CD4-positive, alpha-beta T cell treated with Interleukin-17A for 4 hours (primary cell): ENCODE results near the gene FASLG.
"Not testable (repeated sequence)": the region's sequence is repeated elsewhere in the genome, so short reads cannot be mapped to it uniquely, and the experiment has no call there.

Experiments
- DNase-seq: peaks from one replicate; pipeline ENCODE4 v3.0.0-alpha.2; 2020; ENCODE audit warnings: mixed read lengths

FASLG gene

DNA sequence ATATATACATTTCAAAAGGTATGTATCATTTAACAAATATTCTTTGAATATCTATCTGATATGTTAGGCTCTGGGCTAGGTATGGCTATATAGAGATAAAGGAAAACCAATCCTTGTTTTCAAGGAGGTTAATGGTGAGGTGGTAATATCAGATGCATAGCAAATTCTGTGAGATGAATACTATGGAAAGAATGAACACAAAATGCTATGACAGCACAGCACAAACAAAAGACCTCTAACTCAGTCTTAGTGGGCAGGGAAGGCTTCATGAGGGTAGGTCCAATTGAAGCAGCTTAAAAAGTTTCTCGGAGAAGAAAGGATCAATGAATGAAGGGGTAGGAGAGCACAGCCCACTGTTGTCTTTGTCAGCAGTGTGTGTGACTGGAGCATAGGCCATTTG lies 27.2 kb downstream of the FASLG start:
- DNase-seq = no peak

DNA sequence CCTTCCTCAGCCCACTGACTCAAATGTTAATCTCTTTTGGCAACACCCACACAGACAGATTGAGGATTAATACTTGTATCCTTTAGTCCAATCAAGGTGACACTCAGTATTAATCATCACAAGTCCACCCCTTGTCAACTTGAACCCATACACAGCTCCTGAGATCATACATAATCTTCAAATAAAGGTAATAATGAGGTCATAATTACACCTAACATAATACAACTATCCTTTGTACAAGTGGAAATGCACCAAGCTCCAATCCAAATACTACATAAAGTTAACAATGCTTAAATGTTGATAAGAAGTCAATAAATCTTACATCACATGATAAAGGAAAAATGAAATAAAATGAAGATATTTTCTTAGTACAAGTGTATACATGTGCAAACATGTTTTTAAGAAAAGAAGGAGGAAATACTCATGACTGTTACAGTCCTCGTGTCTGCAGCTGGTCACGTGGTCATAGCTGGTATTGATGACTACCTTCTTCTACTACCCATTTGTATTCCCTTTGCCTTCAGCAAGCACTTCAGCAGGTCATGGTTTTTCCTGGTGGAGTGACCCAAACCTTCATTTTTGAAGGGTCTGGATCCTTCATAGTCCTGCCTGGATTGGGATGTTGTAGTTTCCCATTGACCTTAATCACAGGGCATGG lies 29.7 kb downstream of the FASLG start:
- not testable (repeated sequence) for DNase-seq

DNA sequence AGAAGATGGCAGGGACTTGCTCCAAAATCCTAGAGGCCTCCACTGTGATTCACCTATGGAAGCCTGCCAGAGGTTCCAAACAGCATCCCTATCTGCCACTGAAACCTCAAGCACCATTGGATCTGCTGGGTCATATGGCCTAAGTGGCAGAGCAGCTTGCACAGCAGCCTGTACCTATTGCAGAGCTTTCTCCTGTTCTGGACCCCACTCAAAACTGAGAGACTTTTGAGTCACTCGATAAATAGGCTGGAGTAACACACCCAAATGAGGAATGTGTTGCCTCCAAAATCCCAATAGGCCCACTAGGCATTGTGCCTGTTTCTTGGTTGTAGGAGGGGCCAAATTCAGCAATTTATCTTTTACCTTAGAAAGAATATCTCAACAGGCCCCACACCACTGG lies 32.0 kb downstream of the FASLG start:
- DNase-seq = not testable (repeated sequence)

DNA sequence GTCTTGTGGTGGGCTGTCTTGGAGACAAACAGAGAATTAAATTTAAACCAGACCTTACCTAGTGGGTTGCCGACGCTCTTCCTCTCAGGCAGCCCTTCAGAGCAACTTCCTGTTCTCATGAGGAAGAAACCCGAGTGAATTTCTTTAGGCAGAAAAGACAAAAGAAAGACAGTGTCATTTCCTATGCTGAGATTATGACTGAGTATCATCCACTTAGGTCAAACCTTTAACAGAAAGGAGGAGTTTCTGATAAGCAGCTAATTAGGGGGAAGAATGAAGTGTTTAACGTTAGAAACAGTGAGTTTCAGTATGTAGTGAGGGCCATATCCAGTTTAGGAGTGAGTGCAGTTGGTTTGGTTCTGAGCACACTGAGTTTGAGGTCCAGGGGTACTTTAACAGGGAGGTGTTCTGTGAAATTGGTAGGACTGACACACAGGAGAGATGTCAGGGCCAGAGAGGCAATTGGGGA lies 38.7 kb downstream of the FASLG start:
- peak; percentile 52 for DNase-seq

DNA sequence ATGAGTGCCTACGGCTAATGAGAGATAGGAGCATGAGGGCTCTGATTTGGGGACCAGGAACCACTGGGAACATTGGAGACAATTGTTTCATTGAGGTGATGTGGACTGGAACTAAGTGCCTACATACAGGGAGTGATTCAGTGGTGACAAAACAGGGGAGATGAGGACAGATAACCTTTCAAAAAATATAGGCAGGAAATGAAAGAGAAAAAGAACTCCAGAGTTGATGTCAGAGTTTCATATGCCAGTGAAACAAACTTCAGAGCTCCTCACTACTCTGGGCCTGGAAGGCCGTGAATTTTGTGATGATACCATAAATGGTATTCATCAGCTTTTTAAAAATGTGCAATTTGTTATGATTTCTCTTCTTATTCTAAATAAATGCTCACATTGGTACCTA lies 39.3 kb downstream of the FASLG start:
- DNase-seq = peak; percentile 26

DNA sequence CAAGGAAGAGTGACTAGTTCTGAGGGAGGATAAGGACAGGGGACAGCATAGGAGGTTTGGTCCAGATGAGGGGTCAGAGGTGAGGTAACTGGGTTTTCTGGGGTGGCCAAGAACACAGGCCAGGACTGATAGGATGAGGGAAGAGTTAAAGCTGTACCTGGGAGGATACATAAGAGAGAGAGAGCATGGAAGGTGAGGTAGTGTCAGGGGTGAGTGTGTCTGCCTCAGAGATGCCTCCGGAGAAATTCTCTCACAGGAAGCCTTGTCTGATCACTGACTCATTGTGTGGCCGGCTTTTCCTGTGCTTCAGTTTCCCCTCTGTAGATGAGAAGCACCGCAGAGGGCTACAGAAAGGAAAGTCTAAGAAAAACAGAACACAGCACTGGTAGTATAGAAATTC lies 40.2 kb downstream of the FASLG start:
- peak; percentile 82 for DNase-seq

DNA sequence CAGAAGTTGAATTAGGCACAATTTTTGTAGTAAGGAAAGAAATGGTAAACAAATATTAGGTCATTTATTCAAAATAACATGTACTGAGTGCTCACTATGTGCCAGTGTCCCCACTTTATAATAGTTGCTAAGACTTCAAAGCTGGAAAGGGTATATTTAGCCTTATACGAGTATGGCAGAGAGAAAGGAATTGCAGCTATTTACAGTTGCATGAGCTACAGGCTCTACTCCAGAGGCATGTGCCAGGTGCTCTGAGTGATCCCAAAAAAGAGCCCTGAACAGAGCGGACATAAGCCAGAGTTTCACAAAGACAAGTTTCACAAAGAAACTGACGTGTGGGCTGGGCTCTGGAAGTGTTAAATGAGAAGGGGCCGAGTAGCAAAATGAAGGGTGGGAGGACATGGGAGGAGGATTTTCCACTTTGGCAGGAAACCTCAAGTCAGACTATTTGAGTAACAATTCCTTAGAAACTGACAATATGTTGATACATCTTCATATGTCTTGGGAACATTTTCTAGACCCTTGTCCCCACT lies 40.9 kb downstream of the FASLG start:
- DNase-seq = no peak

DNA sequence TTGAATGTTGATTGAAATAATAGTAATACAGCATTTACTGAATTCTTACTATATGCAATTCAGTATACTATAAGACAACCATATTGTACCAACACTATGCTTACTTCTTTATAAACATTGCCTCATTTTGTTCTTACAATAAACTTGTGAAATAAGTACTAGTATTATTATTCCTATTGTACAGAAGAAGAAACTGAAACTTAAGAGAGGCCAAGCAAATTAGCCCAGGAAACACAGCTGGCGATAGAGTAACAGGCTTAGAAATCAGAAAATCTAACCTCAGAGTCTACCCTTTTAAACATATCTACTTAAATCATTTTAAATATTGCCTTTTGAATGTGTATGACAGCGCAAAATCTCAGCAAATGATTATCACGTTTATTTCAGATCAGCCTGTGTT lies 41.7 kb downstream of the FASLG start:
- DNase-seq = no peak

DNA sequence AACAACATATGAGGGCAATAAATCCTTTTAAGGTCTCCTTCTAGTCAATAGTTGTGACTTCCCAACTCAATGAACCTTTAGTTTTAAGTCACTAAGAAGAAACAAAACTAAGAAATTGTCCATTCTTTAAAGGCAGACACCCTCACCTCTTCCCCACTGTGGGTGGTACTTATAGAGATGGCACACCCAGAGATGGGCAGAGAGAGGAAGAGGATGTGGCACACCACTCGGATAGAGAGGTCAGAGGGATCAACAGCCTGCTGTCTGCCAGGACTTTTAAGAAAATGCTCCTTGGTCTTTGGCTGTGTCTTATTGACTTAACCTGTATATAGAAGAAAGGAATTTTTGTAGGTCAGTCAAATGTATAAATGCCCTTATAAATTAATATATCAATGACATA lies 45.1 kb downstream of the FASLG start:
- DNase-seq = peak; percentile 32

DNA sequence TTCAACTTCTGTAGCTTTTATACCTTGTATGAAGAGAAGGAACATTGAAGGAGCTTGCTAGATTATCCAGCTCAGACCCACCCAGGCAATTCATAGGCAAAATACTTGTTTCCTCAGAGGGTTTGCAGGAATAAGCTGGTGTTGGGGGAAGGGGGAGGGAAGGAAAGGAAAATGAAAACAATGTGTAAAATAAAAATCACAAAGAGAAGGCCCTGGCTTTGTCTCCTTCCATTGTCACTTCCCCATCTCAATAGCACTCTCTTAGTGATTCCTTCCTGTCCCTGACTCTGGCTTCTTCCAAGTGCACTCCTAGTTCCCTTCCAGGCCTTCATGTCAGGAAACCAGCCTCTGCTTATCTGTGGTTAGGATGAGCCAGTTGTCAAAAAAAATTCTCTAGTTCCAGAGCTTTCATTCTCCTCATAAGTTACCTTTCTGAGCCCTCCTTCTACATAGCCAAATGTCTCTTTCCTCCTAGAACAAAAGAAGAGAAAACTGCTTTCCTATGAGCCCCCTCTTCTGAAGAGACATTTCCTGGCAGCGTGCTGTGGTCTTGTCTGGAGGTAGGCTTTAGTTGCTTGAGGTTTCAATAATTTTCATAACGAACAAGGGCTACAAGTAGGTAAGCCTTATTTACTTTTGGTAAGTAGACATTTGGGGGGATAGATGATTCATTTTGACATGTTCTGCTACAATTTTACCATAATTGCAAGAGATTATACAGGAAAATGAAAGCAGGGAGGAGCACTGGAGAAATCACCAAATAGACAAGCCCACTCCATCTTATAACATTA lies 45.7 kb downstream of the FASLG start:
- DNase-seq = no peak

DNA sequence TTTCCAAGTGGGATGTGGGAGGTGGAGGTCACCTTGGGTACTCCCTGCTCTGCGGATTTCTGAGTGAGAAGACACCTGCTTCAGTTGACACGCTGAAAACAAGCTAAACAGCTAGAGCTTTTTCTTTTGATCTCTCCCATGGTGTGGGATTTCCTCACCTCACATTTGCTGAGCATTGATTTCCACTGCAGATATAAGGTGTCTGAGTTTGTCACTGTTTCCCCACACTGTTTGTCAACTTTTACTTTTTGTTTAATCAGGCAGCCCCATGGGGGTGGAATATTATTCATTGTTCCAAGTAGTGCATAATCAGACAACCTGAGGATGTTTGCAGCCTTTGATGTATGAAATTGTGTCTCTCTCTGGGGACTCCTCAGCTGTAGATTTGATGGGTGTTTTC lies 49.5 kb downstream of the FASLG start:
- peak; percentile 47 for DNase-seq

DNA sequence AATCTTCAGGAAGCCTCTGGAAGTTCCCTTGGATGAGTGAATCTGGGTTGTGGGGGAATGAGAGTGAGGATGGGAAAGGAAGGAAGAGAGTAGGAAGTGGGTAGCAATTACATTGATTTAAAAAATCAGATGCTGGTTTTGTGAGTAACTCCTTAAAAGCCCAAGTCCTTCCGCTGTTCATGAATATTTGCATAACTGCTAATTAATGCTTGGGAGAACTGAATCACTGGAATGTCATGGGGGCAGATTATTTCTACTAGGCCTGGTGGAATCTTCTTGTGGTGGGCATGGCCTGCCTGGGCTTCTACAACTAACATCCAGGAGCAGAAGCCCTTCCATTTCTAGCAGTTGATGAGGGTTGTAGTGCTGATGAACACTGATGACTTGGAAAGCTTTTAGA lies 52.7 kb downstream of the FASLG start:
- DNase-seq = no peak

DNA sequence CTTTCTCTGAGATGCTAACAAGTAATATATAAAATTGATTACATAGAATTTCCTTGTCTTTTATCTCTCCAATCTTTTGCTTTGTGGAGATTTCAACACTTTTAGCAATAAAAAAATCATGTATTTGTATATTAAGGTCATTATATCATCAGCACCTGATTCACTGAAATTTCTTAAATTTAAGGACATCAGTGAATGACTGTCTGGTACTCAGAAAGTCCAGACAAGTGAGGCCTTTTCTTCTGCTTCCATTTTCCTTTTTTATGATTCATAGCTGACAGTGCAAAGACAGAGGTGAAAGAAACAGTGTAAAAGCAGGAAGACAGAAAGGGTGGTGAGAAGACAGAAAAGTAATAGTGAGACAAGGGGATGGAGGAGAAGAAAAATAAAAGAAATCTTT lies 54.6 kb downstream of the FASLG start:
- DNase-seq = no peak
